Stimulated activated CD4-positive, alpha-beta T cell treated with anti-CD3 and anti-CD28 coated beads, Interleukin-12 subunit alpha, Interleukin-12 subunit beta, amount 100 ng/mL, for 24 hours (primary cell): Measurements from ENCODE around the gene ANKRD13B.

Experiments used
- DNase-seq, 2 experiments: peaks; one replicate each; pipeline ENCODE4 v3.0.0-alpha.2; 2020; ENCODE audit warnings: low read depth in 2 of 2

The ANKRD13B gene

DNA sequence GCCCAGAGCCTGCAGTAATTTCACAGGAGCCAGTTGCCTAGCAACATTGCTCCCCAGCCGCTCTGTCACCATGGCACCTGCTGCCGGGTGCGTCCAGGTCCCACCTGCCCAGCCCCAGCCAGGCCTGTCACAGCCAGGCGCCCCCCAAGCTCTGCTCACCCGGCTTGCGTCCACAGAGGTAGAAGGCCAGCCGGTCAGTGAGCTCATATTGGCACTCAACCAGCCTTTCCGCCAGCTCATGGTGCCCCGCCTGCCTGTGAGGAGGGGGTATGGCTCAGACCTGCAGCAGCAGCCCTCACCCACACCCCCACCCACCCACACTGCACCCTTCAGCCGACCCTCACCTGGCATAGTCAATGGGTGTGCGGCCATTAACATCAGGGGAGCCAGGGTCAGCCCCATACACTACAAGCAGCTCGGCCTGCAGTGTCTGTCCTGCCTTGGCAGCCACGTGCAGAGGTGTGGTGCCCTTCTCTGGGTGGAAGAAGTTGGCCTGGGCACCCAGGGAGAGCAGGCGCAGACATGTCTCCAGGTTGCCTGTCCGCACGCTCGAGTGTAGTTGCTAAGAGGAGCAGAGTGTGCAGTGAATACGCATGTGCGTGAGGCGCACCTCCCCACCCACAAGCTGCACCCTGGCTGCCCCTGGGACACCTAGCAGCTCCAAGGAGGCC is 11.2 kb upstream of the ANKRD13B start:
- no peak for DNase-seq

DNA sequence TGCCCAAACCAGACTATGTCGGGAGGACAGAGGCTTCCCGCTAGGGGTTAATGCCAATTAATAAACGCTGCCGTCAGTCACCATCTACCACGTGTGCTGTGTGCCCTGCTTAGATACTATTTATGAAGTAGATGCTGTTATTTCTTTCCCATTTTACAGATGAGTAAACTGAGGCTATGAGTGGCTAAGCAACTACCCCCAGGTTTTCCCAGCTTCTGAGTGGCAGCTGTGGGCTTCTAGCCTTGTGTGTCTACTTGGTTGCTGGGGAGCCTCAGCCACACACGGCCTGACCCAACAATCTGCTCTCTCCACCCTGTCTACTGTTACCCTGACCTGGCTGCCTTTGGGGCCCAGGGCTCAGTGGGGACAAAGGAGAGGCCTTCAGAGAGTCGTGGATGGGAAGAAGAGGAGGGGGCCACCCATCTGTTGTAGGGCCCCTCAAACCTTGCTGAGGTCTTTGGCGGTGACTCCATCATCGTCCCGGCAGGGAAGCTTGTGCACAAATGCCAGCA is 10.6 kb upstream of the ANKRD13B start:
- DNase-seq, result no peak

DNA sequence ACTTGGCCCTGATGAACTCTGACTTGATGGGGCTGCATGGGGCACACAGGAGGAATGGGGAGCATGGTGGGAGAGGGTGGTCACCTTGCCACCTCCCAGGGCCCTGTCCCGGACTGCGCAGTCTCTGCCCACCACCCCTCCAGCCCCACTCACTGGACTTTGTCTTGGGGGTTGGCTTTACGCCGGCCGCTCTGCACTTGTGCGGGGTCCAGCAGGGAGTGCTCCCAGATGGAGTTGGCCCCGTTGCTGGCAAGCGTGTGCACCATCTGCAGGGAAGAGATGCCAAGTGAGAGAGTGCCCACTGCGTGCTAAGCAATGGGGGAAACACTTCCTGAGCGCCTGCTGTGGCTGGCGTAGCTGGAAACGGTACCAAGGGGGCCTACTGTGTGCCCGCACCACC is 10.2 kb upstream of the ANKRD13B start:
- DNase-seq, result no peak

DNA sequence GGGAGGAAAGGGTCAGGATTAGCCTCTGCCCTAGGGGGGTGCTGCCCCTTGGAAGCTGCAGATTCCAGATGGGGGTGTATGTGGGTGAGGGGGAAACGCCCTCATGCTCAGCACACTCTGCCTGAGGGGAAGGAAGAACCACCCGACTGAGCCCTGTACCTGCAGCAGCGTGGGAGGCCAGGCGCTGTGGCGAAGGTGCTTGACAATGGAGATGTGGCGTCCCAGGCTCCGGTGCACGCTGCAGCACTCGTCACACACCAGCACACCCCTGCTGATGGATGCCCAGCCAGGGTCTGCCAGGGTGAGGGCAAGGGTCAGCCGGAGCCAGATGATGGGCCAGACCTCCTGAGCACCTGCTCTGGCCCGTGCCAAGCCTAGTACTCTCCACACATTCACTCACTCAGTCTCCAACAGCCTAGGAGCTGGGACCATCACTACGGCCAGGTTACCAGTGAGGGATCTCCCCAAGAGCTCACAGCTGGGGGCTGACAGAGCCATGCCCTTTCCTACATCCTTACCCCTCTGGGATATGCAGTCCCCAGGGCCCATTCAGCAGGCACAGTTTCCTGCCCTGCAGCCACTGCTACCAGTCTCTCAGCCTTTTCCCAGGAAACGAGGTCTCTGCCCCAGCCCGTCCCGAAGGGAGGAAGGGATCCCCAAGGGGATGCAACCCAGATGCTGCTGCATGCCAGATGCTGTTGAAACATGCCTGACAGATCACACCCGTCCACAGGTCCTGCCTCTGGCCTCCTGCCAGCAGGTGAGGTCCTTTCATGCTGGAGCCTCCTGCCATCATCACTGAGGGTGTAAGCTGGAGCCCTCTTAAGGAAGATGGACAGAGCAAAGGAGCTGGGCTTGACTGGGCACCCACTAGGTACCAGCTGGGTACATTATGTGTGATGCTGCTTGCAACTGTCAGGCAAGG is 9.3 kb upstream of the ANKRD13B start:
- DNase-seq, result no peak

DNA sequence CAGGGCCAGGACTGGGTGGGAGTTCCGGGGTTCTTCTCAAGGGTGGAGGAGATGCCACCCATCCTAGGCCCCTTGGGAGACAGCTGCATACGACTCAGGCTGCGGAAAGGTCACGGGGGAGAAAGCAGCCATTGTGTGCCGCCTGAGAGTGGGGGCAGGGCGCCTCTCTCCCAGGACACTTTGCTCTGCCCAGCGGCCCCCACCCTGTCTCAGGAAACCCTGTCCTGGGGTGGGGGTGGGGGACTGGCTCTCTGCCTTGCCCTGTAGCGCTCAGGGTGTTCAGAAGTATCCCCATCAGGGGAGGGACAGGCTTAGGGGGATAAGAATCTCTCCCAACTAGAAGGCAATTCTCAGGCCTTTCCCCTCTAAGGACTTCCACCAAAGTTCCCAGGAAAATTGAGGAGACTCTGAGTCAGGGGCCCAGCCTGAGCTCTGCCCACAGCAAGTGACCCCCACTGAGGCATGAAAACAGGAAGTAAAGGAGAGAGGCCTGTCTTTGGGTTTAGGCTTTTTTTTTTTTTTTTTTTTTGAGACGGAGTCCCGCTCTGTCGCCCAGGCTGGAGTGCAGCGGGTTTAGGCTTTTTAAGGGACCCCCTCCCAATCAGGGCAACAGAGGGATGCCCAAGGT is 8.4 kb upstream of the ANKRD13B start:
- no peak for DNase-seq

DNA sequence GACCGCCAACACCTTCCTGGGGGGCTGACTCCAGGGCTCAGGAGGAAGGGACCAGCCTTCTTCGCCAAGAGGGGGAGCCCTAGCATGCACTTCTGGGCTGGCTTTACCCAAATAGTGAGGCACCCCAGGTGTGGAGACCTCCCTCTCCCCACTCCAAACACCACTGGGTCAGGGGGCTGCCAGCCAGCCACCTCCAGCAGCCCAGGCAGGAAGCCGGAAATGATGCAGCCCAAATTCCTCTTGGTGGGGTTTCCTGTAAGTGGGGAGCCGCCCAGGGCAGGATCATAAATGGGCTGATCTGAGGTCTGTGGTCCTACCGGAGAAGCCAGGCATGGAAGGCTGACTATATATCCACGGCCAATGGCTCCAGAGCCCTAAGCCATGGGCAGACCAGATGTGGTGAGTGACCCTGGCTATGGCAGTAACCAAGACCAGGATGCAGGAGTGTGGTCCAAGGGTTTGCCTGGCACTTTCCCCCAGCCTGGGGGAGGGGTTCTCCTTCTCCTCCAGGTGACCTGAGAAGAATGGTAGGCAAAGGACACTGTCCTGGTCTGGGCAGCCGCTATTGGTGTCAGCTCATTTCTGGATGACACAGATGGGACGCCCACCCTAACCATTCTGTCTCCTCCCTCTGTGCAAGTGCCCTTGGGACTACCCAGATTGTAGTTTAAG is 7.7 kb upstream of the ANKRD13B start:
- DNase-seq, result no peak

DNA sequence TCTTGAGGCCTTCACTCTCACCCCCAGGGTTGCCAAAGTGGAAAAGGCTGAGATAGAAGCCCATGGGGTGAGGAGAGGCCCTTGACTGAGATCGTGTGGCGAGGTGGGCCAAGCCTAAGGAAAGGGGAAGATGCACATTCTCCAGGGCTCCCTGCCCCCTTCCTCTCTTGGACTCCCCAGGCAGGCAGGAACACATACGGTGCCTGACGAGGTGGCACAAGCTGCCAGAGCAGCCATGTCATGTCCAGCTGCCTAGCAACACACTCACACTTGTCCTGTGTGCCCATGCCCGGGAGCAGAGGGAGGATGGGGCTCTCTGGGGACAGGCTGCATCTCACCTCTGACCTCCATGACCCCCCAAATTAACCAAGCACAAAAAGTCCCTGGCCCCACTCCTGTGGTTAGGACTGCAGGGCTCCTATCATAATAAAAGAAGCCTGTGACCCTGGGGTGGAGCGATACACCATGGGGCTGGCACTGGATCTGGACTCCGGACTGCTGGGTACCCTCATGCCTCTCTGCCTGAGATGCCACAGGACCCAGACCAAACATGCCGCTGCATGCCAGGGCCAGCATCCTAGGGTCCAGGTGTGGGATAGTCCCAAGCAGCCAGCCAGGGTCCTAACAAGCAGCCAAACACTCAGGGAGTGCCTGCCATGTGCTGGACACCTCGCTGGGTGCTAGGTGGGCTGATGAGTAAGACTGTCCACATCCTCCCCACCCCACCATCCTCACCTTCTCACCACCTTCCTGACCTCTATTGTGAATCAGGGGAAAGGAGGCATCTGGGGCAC is 6.1 kb upstream of the ANKRD13B start:
- DNase-seq, result no peak

DNA sequence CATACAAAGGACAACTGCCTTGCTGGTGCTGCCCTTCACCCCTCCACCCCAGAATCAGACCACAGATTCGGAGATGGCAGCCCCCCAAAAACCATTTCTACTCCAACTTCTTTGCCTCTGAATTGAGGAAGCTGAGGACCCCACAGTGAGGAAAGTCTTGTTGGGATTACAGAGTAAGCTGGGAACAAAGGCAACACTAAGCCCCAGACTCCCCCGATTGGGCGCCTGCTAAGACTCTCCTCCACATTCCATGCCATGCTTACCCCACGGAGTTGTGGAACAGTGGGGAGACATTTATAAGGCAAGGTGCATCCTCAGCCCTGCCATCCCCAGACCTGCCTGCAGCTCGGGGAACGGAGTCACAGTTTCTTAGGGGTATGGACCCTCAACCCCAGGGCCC is 5.3 kb upstream of the ANKRD13B start:
- no peak for DNase-seq

DNA sequence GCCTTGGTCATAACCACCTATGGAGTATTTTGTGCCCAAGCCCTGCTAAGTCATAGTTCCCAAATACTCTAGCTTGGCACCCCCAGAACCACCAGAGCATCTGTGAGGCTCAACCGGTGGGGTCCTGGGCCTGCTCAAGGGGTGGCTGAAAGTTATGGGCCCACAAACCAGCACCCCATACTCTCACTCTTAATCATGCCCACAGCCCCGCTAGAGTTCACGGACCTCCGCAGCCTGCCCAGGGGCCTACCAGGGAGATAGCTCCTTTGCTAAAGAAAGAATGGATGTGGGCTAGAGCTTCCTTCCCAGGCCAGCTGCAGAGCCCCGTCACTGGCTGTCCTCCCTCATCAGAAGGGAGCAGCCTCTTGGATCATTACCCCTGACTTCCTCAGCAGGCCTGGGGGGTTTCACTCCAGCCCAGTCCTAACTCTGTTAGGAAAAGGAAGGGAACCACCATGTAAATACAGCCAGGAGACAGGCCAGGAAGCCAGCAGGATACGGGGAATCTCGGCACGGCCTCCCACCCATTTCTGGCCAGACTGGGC is 4.8 kb upstream of the ANKRD13B start:
- DNase-seq, result no peak

DNA sequence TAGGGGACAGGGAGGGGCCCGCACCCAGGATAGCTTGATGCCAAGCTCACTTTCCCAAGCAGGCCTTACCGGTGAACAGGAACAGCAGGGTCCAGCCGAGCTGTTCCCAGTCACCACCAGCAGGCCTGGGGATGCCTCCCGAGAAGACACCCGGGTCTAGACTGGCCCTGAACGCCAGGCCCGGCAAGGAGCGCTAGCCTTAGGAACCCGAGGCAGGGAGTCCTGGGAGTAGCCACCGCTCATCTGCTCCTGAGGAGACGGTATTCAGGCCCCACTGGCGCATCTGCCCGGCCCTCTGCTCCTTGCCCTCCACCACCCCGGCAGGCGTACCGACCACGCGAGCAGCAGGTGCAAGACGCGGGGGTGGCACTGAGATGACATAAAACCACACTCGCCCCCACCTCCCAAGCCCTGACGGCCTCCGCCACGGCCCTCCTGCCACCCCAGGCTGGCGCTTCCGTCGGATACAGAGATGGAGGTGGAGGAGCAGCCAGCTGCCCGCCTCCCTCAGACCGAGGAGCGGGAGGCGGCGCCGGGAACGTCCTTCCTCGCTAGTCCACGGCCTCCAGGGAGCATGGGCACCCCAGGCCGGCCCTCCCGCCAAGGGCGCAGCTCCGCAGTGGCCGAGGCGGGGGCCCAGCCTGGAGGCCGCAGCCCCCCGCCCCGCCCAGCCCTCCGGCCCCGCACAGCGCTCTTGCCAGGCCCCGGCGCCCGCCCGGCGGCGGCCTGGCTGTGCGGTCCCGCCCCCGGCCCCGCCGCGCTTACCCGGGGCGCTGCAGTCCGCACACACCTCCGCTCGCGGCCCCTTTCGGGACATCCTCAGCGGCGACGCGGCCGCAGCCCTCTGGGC is 4.1 kb upstream of the ANKRD13B start:
- no peak for DNase-seq

DNA sequence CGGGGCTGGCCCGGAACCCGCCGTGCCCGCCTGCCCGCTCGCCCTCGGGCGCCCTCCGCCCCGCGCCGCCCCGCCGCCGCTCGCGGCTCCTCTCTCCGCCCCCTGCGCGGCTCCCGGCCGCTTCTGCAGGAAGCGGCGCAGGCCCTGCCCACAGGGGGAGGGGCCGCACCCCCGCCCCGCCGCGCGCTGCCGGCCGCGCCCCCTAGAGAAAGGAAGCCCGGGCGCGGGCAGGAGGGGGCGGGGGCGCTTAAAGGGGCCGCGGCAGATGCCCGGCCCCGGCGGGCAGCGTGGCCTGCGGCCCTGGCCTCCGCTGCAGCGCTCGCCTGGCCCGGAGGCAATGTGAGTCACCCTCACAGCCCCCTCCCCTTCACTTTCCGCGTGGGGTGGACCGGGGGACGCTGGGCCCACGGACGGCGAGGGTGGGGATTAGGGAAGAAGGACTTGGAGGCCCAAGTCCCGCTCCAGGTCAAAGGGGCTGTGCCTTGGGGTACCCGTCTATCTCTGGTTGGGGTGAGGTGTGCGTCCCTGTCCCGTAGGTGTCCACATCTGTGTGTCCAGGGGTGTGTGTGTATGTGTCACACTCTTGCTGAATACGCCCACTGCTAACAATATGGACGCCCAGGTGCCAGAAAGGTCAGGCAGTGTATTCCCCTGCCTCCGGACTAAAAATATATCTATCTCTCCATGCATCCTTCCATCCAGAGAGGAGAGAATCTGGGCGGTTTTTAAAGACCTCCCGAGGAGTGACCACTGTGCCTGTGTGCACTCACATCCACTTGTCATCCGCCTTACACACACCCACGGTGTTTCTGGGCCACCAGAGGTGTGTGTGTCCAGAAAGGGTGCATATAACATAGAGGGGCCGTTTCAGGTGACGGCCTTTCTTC is 3.2 kb upstream of the ANKRD13B start, which contains the start of gene GIT1:
TSS of gene GIT1 (minus strand) at position 125 of the 887 bp plus-strand sequence. CDS start 270 bp downstream, outside the sequence.
- DNase-seq, result peak; percentile 65 to 73

DNA sequence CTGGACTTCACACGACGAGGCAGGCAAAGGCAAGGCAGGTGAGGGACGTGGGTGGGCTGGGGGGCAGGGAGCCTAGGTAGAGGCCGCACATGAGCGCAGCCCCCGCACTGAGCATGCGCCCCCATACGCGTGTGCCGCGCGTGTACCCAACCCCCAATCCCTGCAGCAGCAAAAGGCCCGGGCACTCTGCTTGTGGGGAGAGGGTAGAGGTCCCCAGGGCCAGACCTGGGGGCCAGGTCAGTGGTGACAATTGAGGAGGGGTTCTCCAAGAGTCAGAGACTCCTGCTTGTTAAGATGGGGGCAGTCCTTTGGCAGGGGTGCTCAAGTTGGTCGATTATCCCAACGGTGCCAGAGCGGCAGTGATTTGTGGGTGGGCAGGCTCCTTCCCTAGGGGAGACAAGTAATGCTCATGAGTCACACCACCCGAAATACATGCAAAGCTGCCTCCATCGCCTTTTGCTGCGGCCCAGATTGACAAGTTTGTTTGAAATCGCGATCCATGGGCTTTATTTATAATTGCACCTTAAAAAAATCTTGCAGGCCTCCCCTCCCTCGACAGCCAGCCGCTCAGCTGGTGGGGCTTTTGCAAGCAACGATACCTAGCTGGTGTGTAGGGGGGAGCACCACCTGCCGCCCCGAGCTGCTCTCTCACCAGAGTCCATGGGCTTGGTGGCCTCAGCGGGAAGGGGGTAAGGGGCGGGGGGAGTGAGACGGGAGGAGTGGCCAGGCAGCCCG is 2.4 kb upstream of the ANKRD13B start:
- no peak for DNase-seq

DNA sequence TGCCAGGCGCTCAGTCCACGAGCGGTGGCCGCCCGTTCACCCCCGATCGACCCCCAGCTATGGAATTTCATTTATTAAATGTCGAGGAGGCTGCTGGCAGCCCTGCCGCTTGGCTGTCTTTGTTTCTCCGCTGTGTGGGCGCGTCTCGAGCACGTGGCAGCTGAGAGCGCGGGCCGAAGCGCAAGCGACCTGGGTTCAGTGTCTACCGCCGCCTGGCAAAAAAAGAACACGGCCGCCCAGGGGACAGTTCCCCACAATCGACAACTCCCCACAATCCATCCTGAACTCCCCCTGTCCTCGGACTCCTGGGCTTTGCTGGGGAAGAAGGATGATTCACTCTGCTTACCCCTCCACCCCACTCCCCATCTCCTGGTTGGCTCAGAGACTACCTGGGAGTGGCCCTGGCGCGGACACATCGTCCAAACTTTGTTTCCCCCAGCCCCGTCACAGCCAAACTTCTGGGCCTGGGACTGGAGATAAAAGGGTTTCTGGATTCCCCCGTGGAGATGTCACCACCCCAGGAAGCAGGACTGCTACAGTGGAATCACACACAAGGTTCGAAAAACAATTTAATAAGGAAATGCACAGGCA is 1.7 kb upstream of the ANKRD13B start:
- no peak for DNase-seq

DNA sequence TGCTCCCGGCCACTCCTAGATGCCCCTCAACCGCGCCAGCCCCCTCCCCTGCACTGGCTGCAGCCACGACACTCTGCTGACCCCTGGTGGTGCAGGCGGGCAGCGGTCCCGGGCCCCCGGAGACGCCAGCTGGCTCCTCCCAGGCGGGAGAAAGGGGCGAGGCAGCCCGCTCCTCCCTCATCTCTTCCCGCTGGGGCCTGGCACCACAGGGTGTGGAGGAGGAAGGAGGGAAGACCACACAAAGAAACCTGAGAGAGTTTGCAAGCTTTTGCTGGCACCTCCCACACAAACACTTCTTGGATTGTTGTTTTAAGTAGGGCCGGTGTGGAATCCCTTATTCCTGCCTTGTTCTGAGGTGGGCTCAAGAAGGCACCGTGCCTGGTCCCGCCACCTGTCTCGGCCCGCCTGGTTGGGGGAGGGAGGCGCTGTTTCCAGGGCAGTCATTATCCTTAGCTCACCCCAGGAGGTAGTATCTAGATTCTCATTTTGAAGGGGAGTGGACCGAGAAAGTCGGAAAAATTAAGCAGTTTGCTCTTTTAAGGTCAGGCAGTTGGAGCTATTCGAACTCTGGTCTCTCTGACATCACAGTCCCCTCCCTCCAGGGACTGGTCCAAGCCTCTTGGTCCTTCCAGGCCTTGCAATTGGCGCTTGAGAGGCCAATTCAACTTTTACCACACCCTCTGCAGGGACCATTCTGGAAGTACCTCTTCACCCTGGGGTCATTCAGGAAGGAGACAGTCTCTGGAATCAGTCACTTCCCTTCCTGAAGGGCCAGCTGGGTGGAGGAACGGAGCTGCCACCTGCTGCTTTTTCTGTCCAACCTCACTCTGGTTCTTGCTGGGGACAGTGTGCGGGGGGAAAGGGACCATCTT is 959 bp upstream of the ANKRD13B start:
- peak; percentile 66 to 85 for DNase-seq

DNA sequence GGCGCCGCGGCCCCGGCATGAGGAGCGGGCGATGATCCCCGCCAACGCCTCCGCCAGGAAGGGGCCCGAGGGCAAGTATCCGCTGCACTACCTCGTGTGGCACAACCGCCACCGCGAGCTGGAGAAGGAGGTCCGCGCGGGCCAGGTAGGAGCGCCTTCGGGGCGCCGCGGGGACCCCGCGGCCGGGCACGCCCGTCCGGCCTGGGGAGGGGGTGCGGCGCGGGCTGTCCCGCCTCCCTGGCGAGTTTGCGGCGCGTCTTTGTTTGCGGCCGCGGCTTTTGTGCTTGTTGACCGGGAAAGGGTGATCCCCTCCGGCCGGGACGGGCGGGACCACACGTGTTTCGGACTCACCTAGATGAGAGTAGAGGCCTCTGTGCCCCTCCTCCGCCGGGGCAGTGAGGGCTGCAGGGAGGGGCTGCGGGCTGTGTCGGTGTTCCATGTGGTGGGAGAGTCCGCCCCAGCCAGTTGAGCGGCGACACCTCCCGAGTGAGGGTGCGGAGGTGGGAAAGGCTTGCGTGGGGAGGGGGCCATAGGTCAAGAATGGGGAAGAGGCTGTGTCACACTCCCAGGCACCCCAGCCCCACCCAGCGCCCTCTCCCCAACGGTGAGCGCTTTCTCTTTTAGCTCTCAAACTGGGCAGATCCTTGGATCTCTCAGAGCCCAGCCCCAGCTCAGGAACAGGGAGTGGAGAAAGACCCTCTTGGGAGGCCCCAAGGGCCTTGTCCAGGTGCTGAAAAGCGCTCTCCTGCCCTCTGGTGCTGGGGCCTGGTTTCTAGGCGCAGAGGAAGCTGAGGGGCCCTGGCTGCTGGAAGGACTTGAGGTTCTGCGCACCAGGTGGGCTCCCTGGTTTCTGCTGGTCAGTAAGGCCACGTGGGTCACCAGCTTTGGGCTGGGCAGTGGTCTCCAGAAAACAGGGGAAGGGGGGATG is 923 bp downstream of the ANKRD13B start:
- DNase-seq, result no peak
